KMS-11 (cell line): ENCODE data around the gene KIF16B.

Experiments used
- H2AFZ ChIP-seq: fragments of 200-600 bp; sonication (generic); 2 replicates; pipeline ENCODE4 v1.6.1; 2016; ENCODE audit warnings: antibody characterized with exemption, mixed run types, low read depth
- H3K27ac ChIP-seq: fragments of 200-600 bp; sonication (generic); 2 replicates; pipeline ENCODE4 v1.6.1; 2016; ENCODE audit warnings: mild to moderate bottlenecking, mixed run types
- H3K27me3 ChIP-seq: fragments of 200-600 bp; sonication (generic); 2 replicates; pipeline ENCODE4 v1.6.1; 2017; ENCODE audit warnings: mild to moderate bottlenecking, low read depth, mixed run types, moderate library complexity; ENCODE audit not compliant: insufficient read depth
- H3K36me3 ChIP-seq: fragments of 200-600 bp; sonication (generic); 2 replicates; pipeline ENCODE4 v1.6.1; 2017; ENCODE audit warnings: mild to moderate bottlenecking, mixed run types; ENCODE audit not compliant: insufficient read depth
- H3K4me1 ChIP-seq: fragments of 200-600 bp; sonication (generic); 2 replicates; pipeline ENCODE4 v1.6.1; 2016; ENCODE audit warnings: mild to moderate bottlenecking, low read depth, mixed run types; ENCODE audit not compliant: poor library complexity, severe bottlenecking
- H3K4me2 ChIP-seq: fragments of 200-600 bp; sonication (generic); 2 replicates; pipeline ENCODE4 v1.7.0; 2016; ENCODE audit warnings: mild to moderate bottlenecking, mixed run types
- H3K4me3 ChIP-seq: fragments of 200-600 bp; sonication (generic); IDR thresholded peaks from 2 replicates; pipeline ENCODE4 v1.6.1; 2017; ENCODE audit warnings: low read depth, low read length, mixed read lengths; ENCODE audit not compliant: insufficient read depth
- H3K79me2 ChIP-seq: fragments of 200-600 bp; sonication (generic); 2 replicates; pipeline ENCODE4 v1.6.1; 2016; ENCODE audit warnings: low read depth, mixed run types; ENCODE audit not compliant: insufficient read depth
- H3K9ac ChIP-seq: fragments of 200-600 bp; sonication (generic); 2 replicates; pipeline ENCODE4 v1.6.1; 2016; ENCODE audit warnings: mild to moderate bottlenecking, mixed run types
- H4K20me1 ChIP-seq: fragments of 200-600 bp; sonication (generic); 2 replicates; pipeline ENCODE4 v1.6.1; 2016; ENCODE audit warnings: mild to moderate bottlenecking, mixed run types; ENCODE audit not compliant: insufficient read depth
- CTCF ChIP-seq: fragments of 200-600 bp; sonication (generic); conservative IDR thresholded peaks from 2 replicates; pipeline ENCODE4 v1.6.1; 2017; ENCODE audit warnings: low read depth, mild to moderate bottlenecking, antibody characterized with exemption, low read length, moderate library complexity, mixed read lengths

Gene KIF16B

DNA sequence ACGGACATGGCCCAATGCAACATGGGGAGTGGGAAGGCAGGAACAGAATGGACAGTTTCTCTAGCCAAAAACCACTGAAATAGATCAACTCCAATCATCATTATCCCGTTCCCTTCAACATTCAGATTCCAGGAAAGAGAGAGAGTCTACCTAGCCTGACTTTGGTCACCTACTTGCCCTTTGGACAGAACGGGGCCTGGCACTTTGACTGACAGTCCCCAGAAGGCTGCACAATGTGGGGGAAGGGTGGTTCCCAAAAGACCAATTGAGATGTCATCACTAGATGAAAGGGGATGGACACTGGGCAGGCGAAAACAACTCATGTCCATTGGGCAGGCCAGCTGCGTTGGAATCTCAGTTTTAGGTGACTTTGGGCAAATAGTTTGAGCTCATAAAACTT, 15.0 kb upstream of the KIF16B start:
- Histone ChIP-seq H3K27me3 (no peaks in the 10 kb centered on the region), H3K9ac (no peak overlapping the region), H3K4me1 (no peaks in the 10 kb centered on the region), H3K4me3 (no peak overlapping the region), H2AFZ (no peak overlapping the region), H3K27ac (no peak overlapping the region), H3K36me3 (no peaks in the 10 kb centered on the region), H4K20me1 (no peaks in the 10 kb centered on the region), H3K79me2 (no peaks in the 10 kb centered on the region), H3K4me2 (no peak overlapping the region)
- TF ChIP-seq CTCF = no peak

DNA sequence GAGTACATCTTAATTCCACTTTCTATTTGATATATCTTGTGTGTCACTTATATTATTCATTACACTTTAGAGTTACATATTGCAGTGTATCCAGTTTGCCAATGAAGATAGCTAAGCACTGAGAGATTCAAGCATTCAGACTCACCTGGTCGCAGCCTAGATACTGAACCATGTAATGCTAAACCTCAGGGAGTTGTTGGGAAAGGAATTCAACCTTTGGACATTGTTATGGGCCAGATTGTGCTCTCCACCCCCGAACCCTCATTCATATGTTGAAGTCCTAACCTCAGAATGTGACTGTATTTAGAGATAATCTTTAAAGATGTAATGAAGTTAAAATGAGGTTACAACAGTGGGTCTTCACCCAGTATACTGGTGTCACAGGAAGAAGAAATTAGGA, 13.8 kb upstream of the KIF16B start:
- Histone ChIP-seq H3K4me2 (no peak overlapping the region), H3K9ac (no peak overlapping the region), H3K4me1 (no peaks in the 10 kb centered on the region), H3K4me3 (no peak overlapping the region), H2AFZ (no peak overlapping the region), H3K79me2 (no peaks in the 10 kb centered on the region), H3K27ac (no peak overlapping the region), H4K20me1 (no peaks in the 10 kb centered on the region), H3K36me3 (no peaks in the 10 kb centered on the region), H3K27me3 (no peaks in the 10 kb centered on the region)
- TF ChIP-seq CTCF = no peak

DNA sequence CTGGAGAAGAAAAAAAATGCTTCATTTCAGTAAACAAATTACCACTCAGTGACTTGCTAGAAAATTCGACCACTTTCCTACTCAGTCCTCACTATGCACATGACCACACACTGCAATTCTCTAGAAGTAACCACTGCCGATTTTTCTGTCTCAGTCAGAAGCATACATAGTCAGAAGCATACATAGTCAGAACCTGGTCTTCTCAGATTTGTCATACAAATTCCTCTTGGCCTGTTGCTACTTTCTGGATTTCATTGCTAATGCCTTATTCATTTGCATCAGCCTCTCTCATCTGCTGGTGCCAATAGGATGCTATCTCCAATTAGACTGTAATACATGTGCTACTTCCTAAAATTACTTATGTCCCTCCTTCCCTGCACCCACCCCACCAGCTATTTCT, 10.2 kb upstream of the KIF16B start:
- no peaks in the 10 kb centered on the region for H3K79me2 ChIP-seq
- no peaks in the 10 kb centered on the region for H3K36me3 ChIP-seq
- no peaks in the 10 kb centered on the region for H3K4me1 ChIP-seq
- no peak overlapping the region for H3K27ac ChIP-seq
- no peaks in the 10 kb centered on the region for H3K27me3 ChIP-seq
- no peak overlapping the region for H2AFZ ChIP-seq
- no peak for TF ChIP-seq CTCF
- H4K20me1 ChIP-seq = no peaks in the 10 kb centered on the region
- no peak overlapping the region for H3K4me2 ChIP-seq
- H3K4me3 ChIP-seq = no peak overlapping the region
- no peak overlapping the region for H3K9ac ChIP-seq

- Histone ChIP-seq H4K20me1 (no peaks in the 10 kb centered on the region), H3K27ac (no peak overlapping the region), H3K4me2 (no peak overlapping the region)
Observed at GRCh38 chr20:16581241-16581640, 8.0 kb upstream of the KIF16B start.

More at GRCh38 chr20:16581241-16581640, 8.0 kb upstream of the KIF16B start:
- no peaks in the 10 kb centered on the region for H3K27me3 ChIP-seq
- H3K79me2 ChIP-seq = no peaks in the 10 kb centered on the region
- no peaks in the 10 kb centered on the region for H3K36me3 ChIP-seq
- H3K4me1 ChIP-seq = peaks cover under 1% of the 10 kb centered on the region
- no peak overlapping the region for H3K4me3 ChIP-seq
- no peak for TF ChIP-seq CTCF
- H2AFZ ChIP-seq = no peak overlapping the region
- no peak overlapping the region for H3K9ac ChIP-seq
